Activated T-cell treated with anti-CD3 and anti-CD28 coated beads, Interleukin-2, amount 50 U/mL, for 4 hours (primary cell): Measurements from ENCODE around the gene SIN3B. TPM values are rescaled to one million over a fixed set of nuclear protein-coding genes. Genes with fewer than 3 reads are reported as not detected.

Experiments used
- ATAC-seq, 2 donors: fragments of 200-7000 bp; cut with Tn5 transposase; one replicate each; pipeline ENCODE4 v1.10.0; 2021
- DNase-seq: peaks from one replicate; pipeline ENCODE4 v3.0.0-alpha.2; 2020
- H3K27me3 Mint-ChIP-seq: one replicate; pipeline ENCODE4 v1.8.0; 2021; ENCODE audit warnings: low read depth, mixed read lengths
- H3K36me3 Mint-ChIP-seq: one replicate; pipeline ENCODE4 v1.8.0; 2022; ENCODE audit warnings: mixed read lengths; ENCODE audit not compliant: insufficient read depth
- H3K4me1 Mint-ChIP-seq: one replicate; pipeline ENCODE4 v1.8.0; 2021; ENCODE audit warnings: low read depth, mixed read lengths
- H3K4me3 Mint-ChIP-seq: one replicate; pipeline ENCODE4 v1.8.0; 2021; ENCODE audit warnings: mild to moderate bottlenecking, moderate library complexity, mixed read lengths
- H3K9me3 Mint-ChIP-seq: one replicate; pipeline ENCODE4 v1.8.0; 2021; ENCODE audit warnings: mixed read lengths
- total RNA-seq, 3 donors: library from RNA; stranded (reverse); gene quantifications; one replicate each; pipeline ENCODE4 v1.2.1, GENCODE V29; 2021

SIN3B gene
- total RNA-seq, 3 donors from 2014 or later: 40.7 to 43.7 (median 41.2) TPM

GRCh38 chr19:16807549-16808284 lies 21.5 kb upstream of the SIN3B start:
- Mint-ChIP-seq H3K27me3 (no peaks in the 10 kb centered on the region), H3K4me3 (no peak overlapping the region), H3K36me3 (no peaks in the 10 kb centered on the region), H3K4me1 (no peaks in the 10 kb centered on the region), H3K9me3 (no peaks in the 10 kb centered on the region)
- DNase-seq (no peak), ATAC-seq (no peak)

- H3K27me3 Mint-ChIP-seq: no peaks in the 10 kb centered on the region
- DNase-seq (no peak), ATAC-seq (no peak)
- no peak overlapping the region for H3K4me3 Mint-ChIP-seq
- no peaks in the 10 kb centered on the region for H3K9me3 Mint-ChIP-seq
- no peaks in the 10 kb centered on the region for H3K4me1 Mint-ChIP-seq
- H3K36me3 Mint-ChIP-seq: no peaks in the 10 kb centered on the region
Observed at GRCh38 chr19:16814526-16815100, 14.6 kb upstream of the SIN3B start.

- DNase-seq (no peak), ATAC-seq (no peak)
- H3K4me3 Mint-ChIP-seq: no peak overlapping the region
- H3K27me3 Mint-ChIP-seq: peaks cover 14% of the 10 kb centered on the region
- peaks cover 5% of the 10 kb centered on the region for H3K4me1 Mint-ChIP-seq
- H3K9me3 Mint-ChIP-seq: no peaks in the 10 kb centered on the region
- no peaks in the 10 kb centered on the region for H3K36me3 Mint-ChIP-seq
Observed at GRCh38 chr19:16820056-16820455, 9.1 kb upstream of the SIN3B start.

GRCh38 chr19:16821081-16821480 lies 8.1 kb upstream of the SIN3B start:
- no peaks in the 10 kb centered on the region for H3K9me3 Mint-ChIP-seq
- peaks cover 12% of the 10 kb centered on the region for H3K4me1 Mint-ChIP-seq
- DNase-seq (no peak), ATAC-seq (no peak)
- H3K36me3 Mint-ChIP-seq: no peaks in the 10 kb centered on the region
- no peak overlapping the region for H3K4me3 Mint-ChIP-seq
- H3K27me3 Mint-ChIP-seq: peaks cover 24% of the 10 kb centered on the region

- Mint-ChIP-seq H3K4me1 (peaks cover 12% of the 10 kb centered on the region), H3K36me3 (no peaks in the 10 kb centered on the region), H3K27me3 (peaks cover 32% of the 10 kb centered on the region), H3K4me3 (no peak overlapping the region), H3K9me3 (no peaks in the 10 kb centered on the region)
- no peak for ATAC-seq
- DNase-seq: no peak
Observed at GRCh38 chr19:16822648-16823047, 6.5 kb upstream of the SIN3B start.

- Mint-ChIP-seq H3K4me1 (peaks cover 17% of the 10 kb centered on the region), H3K9me3 (no peaks in the 10 kb centered on the region), H3K4me3 (peak overlapping the region; percentile 7), H3K36me3 (no peaks in the 10 kb centered on the region), H3K27me3 (peaks cover 32% of the 10 kb centered on the region)
- DNase-seq: no peak
- no peak for ATAC-seq
Observed at GRCh38 chr19:16824658-16825311, 4.4 kb upstream of the SIN3B start.

- H3K36me3 Mint-ChIP-seq: no peaks in the 10 kb centered on the region
Observed at GRCh38 chr19:16825312-16826052, 3.7 kb upstream of the SIN3B start.

GRCh38 chr19:16829822-16830289 lies 658 bp downstream of the SIN3B start:
- ATAC-seq (no peak), DNase-seq (no peak)
- peaks cover 20% of the 10 kb centered on the region for H3K27me3 Mint-ChIP-seq
- peaks cover 30% of the 10 kb centered on the region for H3K4me1 Mint-ChIP-seq
- no peaks in the 10 kb centered on the region for H3K9me3 Mint-ChIP-seq
- H3K4me3 Mint-ChIP-seq: peak overlapping the region; percentile 86
- peaks cover 20% of the 10 kb centered on the region for H3K36me3 Mint-ChIP-seq

More at GRCh38 chr19:16825312-16826052, 3.7 kb upstream of the SIN3B start:
- no peak for DNase-seq
- H3K4me3 Mint-ChIP-seq: peak overlapping the region; percentile 7
- peaks cover 24% of the 10 kb centered on the region for H3K4me1 Mint-ChIP-seq
- no peaks in the 10 kb centered on the region for H3K9me3 Mint-ChIP-seq
- H3K27me3 Mint-ChIP-seq: peaks cover 32% of the 10 kb centered on the region
- no peak for ATAC-seq

GRCh38 chr19:16830679-16831078 lies 1.5 kb downstream of the SIN3B start:
- H3K27me3 Mint-ChIP-seq: peaks cover 12% of the 10 kb centered on the region
- DNase-seq (no peak), ATAC-seq (no peak)
- peaks cover 23% of the 10 kb centered on the region for H3K4me1 Mint-ChIP-seq
- H3K36me3 Mint-ChIP-seq: peaks cover 20% of the 10 kb centered on the region
- peak overlapping the region; percentile 86 for H3K4me3 Mint-ChIP-seq
- H3K9me3 Mint-ChIP-seq: no peaks in the 10 kb centered on the region

- DNase-seq (no peak), ATAC-seq (no peak)
- Mint-ChIP-seq H3K36me3 (peaks cover 21% of the 10 kb centered on the region), H3K4me1 (peaks cover 26% of the 10 kb centered on the region), H3K9me3 (no peaks in the 10 kb centered on the region), H3K4me3 (peak overlapping the region; percentile 1), H3K27me3 (peaks cover 7% of the 10 kb centered on the region)
Observed at GRCh38 chr19:16831531-16831930, 2.3 kb downstream of the SIN3B start.

- DNase-seq: no peak
- no peak for ATAC-seq
- no peak overlapping the region for H3K4me3 Mint-ChIP-seq
- H3K27me3 Mint-ChIP-seq: no peaks in the 10 kb centered on the region
- H3K9me3 Mint-ChIP-seq: no peaks in the 10 kb centered on the region
- peaks cover 31% of the 10 kb centered on the region for H3K36me3 Mint-ChIP-seq
- H3K4me1 Mint-ChIP-seq: peaks cover 24% of the 10 kb centered on the region
Observed at GRCh38 chr19:16834747-16835146, 5.5 kb downstream of the SIN3B start.

GRCh38 chr19:16836115-16837034 lies 7.2 kb downstream of the SIN3B start:
- DNase-seq (no peak), ATAC-seq (no peak)
- Mint-ChIP-seq H3K4me1 (peaks cover 13% of the 10 kb centered on the region), H3K27me3 (no peaks in the 10 kb centered on the region), H3K36me3 (peaks cover 33% of the 10 kb centered on the region), H3K9me3 (no peaks in the 10 kb centered on the region), H3K4me3 (no peak overlapping the region)

GRCh38 chr19:16837035-16837362 lies 7.8 kb downstream of the SIN3B start:
- Mint-ChIP-seq H3K4me1 (peaks cover 9% of the 10 kb centered on the region), H3K36me3 (peaks cover 27% of the 10 kb centered on the region), H3K9me3 (no peaks in the 10 kb centered on the region), H3K27me3 (no peaks in the 10 kb centered on the region), H3K4me3 (no peak overlapping the region)
- DNase-seq (no peak), ATAC-seq (no peak)
